HG03442 (cell line): ENCODE data around the gene CD74.
A peak's percentile ranks its signal among the peaks of the same experiment; 100 is the strongest.

Experiments
- ATAC-seq: cut with Tn5 transposase; IDR thresholded peaks from one replicate; pipeline ENCODE4 v1.9.1; 2021; ENCODE audit warnings: mild to moderate bottlenecking, moderate library complexity; ENCODE audit not compliant: unreplicated experiment

The CD74 gene

DNA sequence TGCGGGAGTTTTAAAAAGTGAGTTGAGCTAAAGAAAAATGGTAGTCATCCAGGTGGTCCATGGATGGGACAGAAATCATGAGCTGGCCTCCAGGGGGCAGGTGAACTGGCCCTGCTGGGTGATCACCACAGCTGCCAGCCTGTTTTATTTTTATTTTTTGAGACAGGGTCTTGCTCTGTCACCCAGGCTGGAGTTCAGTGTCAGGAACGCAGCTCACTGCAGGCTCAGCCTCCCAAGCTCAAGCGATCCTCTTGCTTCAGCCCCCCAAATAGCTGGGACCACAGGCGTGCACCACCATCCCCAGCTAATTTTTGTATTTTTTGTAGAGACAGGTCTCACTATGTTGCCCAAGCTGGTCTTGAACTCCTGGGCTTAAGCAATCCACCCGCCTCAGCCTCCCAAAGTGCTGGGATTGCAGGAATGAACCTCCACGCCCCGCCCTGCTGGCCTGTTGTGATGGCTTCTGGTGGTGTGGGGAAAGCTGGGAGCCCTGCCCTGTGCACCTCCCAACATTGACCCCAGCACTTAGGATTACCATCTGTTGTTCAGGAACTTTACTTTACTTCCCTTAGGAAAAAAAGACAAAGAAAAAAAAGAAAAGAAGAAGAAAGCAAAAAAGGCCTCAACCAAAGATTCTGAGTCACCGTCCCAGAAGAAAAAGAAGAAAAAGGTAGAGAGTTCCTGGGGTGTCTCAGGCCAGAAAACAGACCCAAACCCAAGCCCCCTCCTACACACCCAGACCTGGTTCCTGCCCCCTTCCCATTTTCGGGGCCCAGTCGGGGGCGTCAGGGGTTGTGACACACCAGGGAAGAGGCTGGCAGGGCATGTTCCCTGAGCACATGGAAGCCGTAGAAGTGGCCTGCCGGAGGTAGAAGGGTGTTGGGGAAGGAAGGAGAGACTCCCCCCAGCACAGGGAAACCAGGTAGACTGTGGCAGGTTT lies 14.7 kb downstream of the CD74 start:
- ATAC-seq, result no peak

DNA sequence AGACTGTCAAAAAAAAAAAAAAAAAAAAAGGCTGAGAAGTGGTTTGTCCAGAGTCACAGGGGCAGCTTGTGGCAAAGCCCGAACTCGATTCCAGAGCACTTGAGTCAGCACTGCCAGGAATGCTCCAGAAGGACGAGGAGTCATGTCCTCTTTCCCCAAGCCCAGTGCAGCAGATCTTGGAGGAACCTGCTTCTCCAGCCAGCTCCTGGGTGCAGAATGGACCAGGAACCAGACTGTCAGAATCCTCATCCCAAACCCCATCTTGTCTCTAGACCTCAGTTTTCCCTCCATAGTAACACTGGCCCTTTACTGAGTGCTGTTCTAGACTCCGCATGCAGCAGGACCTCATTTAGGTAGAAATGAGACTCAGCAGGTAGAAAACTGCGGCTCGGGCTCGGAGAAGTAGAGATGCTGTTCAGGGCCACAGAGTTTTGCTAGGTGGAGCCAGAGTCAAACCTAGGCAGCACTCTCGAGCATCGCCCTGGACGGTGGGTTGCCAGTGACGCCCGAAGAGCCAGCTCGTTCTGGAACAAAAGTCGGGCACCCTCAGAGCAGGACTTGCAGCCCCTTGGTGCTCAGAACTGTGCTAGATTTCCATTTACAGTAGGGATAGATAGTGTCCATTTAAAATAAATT lies 15.4 kb downstream of the CD74 start:
- no peak for ATAC-seq

DNA sequence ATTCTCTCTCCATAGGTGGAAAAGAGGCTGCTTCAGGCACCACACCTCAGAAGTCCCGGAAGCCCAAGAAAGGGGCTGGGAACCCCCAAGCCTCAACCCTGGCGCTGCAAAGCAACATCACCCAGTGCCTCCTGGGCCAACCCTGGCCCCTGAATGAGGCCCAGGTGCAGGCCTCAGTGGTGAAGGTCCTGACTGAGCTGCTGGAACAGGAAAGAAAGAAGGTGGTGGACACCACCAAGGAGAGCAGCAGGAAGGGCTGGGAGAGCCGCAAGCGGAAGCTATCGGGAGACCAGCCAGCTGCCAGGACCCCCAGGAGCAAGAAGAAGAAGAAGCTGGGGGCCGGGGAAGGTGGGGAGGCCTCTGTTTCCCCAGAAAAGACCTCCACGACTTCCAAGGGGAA lies 16.4 kb downstream of the CD74 start:
- ATAC-seq, result no peak

DNA sequence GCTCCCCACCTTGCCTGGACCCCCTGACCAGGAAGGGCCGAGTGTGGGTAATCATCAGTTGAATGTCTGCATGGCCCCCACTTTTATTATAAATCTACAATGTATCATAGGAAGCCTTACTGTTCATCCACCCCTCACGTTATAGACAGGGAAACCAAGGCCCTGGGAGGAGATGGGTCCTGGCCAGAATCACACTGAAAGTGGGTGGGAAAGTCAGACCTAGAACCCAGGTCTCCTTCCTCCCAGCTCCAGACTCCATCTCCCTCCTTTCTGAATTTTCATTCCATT lies 17.1 kb downstream of the CD74 start:
- ATAC-seq, result no peak

DNA sequence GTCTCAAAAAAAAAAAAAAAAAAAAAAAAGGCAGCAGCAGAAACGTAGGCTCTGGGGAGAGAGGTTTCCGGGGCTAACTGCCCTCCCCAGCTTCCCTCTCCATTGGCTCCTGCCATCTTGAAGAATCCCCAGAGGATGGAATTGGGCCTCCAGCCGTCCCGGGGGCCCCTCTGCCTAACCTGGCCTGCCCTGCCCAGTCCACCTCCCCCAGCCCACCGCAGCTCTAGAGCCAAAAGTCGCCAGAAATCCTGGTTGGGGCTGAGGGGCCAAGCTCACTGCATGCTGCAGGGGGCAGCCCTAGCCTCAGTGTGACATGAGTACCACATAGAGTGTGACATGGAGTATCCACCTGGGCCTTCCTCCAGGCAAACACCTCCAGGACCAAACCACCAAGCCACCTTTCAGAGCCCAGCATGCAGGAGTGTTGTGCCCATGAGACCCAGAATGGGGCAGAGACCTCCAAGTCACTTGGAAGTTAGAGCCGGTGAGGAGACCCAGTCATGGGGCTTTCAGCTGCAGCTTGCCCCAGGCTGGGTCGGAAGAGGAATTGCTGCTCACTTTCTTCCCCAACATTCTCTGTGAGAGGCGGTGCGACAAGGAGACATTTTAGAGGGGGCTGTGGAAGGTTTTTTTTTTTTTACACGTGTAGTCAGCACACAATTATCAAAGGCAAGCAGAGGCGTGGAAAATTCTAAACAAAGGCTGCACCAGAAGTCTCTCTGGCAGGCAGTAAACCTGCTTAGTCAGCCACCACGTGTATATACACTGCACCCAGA lies 17.6 kb downstream of the CD74 start:
- ATAC-seq, result no peak

DNA sequence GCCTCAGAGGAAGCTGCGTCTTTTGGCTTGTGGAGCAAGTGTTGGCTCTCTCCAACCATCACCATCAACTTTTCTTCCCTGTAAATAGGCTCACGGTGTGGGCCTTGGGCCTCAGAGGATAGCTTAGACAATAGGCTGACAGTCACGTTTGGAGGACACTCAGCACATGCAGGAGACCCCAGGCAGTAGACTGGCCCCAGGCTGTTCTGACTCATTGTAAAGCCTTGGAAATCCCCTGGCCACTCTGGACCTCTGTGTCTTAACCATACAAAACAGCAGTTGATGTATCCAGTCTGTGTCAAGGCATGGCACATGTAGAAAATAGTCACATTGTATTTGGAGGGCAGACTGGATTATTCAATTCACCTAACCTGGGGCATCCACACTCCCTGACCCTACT lies 18.6 kb downstream of the CD74 start:
- peak; percentile 32 for ATAC-seq

DNA sequence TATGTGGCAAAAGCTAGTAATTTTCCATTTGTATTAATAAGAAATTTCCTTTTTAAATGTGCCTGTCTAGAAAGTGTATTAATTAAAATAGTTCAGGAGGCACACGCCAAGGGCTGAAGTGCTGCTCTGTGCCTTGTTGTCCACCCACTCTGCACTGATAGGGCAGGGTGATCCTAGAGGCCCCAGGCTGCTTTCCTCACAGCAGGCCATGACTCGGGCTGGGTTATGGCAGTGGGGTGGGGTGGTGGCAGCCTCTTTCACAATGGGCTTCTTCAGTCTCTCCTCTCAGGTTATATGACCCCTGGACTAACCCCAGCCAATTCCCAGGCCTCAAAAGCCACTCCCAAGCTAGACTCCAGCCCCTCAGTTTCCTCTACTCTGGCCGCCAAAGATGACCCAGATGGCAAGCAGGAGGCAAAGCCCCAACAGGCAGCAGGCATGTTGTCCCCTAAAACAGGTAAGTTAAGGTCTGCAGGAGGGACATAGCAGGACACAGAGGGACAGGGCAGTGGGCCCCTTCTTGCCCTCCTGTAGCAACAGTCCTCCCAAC lies 19.5 kb downstream of the CD74 start:
- ATAC-seq, result no peak

DNA sequence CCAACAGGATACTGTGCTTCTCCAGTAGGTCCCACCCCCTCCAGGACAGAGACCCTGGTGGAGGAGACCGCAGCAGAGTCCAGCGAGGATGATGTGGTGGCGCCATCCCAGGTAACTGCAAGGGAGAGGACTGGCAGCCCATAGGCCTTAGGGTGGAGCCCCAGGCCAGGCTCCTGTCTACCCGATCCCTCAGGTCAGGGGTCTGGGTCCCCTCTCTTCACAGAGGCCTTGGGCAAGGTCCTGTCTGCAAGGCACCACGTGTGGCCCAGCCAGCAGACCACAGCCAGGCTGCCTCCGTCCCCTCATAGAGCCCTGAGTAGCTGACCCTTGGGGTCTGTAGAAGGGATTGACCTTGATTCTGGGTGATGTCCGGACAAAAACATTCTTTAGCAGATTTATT lies 20.0 kb downstream of the CD74 start:
- ATAC-seq, result no peak

DNA sequence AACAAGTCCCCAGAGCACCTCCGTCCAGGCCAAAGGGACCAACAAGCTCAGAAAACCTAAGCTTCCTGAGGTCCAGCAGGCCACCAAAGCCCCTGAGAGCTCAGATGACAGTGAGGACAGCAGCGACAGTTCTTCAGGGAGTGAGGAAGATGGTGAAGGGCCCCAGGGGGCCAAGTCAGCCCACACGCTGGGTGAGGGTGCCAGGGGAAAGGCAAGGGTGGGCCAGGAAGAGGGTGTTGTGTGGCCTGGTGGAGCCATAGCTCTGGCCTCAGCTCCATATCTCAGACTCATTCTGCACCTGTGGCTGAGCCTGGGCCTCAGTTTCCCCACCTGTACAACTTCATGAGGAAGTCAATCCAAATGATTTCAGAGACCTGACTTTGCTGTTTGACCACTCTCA lies 20.7 kb downstream of the CD74 start:
- ATAC-seq, result no peak

DNA sequence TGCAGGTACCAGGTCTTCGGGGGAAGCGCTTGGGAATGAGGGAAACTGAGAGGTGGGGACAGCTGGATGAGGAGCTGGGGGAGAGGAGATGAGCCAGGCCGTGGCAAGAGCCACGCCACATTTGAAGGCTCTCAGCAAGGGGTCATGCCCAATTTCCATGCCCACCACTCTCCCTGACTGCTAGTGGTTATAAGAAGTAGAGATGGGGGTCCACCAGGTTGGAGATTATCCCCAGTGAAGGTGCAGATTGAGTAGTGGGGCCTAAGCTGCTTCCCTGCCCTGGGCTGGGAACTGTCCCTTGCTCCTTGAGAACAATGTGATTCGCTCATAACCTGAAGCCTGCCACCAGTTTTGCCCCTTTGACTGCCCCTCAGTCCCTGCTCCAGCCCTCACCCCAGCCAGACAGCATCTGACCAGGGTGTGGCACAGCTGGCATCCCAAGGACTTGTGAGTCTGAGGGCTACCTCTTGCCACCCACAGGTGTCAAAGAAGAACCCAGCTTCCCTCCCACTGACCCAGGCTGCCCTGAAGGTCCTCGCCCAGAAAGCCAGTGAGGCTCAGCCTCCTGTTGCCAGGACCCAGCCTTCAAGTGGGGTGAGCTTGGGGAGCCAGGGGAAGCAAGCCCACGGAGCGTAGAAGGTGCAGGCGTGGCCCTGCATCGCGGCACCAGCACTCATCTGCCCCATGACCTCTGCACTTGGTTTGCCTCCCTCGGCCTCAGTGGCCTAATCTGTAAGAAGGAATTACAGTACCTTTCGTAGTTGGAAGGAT lies 21.5 kb downstream of the CD74 start:
- ATAC-seq, result no peak

DNA sequence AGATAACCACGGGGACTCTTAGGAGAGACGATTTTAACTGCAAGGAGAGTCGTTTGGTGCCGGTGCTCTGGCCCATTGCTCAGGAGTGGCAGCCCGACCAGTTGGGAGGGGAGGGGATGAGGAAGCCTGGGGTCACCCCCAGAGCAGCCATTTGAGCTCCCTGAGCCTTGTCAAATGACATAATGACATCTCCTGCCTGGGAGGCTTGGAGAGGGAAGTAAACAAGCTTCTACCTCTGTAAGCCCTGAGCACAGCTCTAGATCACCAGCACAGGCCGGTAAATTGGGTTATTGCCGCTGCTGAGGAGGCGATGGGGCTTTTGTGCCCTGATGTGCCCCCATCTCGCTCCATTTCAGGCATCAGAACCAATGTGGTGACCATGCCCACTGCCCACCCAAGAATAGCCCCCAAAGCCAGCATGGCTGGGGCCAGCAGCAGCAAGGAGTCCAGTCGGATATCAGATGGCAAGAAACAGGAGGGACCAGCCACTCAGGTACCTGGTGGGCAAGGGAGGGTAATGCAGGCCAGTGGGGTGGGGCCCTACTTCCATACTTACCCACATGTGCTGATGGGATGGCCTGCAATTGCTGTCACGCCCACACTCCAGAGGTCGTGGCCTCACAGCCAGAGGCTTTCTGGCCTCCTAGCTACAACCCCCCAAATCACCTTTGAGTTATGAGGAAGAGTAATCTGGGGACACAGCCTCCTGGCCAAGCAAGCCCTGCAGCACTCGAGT lies 23.0 kb downstream of the CD74 start:
- ATAC-seq, result no peak

DNA sequence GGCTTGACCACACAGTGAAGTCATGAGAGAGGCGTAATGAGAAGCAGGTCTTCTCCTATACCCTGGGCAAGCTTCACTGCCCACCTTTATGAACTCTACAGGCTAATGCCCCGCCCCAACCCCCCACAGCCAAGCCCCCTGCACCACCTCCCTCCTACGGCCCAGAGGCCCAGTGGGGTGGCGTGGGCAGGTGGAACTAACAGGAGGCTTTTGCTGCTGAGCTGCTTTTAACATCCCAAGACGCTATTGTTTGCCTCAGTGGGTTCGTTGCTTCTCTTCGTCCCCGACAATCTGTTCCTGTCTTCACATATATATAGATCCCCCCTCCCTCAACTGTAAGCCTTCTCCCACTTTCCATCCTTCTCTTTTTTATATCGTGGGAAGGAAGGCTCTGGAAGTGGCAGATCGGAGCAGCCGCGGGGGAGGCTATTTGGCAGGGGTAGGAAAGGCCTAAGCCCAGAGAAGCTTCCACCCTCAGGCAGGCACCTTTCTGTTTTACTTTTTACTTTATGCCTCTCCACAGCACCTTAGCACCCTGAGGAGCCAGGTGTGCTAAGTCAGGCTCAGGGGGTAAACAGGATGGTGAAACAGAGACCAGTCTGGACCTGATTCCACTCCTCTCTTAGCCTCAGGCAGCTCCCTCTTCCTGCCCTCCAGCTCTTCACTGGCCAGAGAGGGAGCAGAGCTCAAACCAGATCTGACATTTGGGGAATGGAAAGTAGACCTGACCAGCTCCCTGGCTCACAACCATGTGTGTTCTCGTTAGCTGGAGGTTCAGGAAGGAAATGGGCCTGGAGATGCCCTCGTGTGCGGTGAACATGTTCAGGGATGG lies 26.5 kb downstream of the CD74 start:
- ATAC-seq, result no peak

DNA sequence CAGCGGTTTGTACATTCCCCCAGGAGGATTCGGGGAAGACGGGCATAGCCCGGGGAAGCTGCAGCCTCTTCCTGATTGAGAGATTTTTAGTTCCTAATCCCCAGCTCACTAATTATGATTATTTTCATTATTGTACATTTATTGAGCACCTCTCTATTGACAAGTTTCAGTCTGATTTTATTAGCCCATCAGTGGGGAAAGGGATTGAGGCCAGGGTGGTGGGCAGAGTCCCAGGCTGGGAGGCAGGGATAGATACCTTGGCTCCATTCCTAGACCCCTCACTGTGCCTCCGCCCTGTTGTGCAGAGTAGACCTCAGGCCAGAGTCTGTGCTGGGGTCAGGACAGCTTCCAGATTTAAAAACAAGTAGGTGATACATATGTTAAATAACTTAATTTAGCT lies 28.0 kb downstream of the CD74 start:
- ATAC-seq, result no peak

DNA sequence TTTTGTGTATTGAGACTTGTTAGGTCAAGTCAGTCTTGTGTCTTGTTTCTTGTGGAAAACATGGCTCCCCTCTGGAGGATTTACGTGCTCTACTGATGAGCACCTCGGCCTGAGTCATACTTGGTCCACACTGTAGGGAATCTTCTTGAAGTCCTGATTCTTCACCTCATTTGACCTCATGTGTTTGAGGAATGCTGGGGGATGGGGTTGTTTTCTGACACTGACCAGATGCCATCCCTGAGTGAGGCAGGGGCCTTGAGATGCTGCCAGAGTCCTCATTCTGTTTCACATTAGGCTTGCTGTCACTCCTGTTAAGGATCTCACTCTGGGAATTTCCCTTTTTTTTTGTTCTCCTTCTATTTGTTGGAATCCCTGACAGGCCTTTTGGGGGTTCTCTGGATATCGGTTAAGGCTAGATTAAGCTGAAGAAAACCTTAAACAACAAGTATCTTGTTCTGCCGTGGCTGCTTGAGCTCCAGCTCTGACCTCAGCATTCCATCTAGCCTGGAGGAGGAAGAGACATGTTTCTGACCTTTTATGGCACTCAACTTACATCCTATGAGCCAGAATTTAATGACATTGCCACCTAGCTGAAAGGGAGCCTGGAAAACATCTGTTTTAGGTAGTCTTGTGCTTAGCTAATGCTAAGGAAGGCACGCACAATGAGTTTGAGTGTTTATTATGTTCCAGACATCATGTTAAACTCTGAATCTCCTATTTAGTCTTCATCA lies 34.6 kb downstream of the CD74 start:
- ATAC-seq, result no peak

DNA sequence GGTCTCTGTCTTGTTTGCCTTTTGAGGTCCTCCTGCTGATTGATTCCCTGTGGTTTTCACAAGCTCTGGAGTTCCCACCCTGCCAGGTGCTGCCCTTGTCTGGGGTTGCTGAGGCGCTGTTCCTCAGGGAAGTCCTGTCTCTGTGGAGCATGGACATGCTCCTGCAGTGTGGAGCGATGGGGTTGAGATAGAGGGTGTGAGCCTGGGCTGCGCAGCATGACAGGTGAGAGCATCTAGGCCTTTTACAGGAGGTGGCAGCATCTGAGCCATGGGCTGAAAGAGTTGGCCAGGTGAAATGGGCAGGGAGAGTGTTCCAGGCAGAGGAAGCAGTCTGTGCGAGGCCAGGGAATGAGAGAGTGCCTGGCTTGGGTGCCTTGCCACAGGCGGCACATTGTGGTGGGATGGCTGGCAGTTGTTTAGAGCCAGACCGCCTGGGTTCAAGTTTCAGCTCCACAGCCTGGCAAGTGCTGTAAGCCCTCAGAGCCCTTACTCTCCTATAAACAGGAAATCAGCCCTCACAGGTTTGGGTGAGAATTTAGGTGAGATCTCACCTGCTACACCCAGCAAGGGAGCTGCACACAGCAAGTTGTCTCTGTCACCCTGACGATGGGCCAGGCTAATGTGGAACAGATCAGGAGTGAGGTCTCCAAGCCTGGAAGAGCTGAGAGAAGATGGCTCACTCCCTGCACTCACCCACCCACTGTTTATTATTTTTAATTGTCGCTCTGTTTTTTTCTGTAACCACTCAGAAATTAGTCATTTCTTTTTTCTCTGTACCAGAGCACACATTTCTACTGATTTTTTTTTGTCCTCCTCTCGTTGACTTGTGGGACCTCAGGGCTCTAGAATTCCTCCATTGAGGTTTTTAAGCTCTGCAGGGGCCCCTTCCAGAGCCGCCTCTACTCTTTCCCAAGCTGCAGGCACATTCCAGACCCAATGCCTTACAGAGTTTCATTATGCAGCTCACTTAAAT lies 35.6 kb downstream of the CD74 start:
- ATAC-seq, result no peak

DNA sequence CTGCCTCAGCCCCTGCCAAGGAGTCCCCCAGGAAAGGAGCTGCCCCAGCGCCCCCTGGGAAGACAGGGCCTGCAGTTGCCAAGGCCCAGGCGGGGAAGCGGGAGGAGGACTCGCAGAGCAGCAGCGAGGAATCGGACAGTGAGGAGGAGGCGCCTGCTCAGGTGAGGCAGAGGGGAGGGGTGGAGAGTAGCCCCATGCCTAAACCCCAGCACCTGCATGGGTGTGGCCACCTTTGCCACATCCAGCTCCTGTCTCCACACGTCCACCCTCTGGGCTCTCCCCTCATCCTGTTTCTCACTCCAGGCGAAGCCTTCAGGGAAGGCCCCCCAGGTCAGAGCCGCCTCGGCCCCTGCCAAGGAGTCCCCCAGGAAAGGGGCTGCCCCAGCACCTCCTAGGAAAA lies 38.1 kb downstream of the CD74 start:
- no peak for ATAC-seq

DNA sequence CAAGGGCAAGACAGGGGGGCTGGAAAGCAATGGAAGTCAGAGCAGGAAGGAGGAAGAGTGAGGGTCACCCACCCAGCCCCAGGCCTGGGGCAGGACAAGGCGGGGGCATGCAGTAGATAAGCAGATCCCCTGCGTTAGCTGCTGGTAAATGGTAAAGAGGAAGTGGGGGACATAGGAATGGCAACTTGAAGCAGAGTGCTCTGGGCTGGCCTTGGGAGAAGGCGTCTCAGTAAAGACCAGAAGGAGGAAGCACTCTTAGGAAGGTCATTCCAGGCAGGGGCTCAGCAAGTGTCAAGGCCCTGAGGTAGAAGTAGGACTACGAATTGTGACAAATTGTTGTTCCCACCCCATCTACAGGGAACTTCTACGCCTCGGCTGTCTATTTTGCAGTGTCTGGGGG lies 40.1 kb downstream of the CD74 start:
- no peak for ATAC-seq
